ENCODE data around the gene FLVCR1.
A peak's percentile ranks its signal among the peaks of the same experiment; 100 is the strongest.
"Not testable (repeated sequence)": the region's sequence is repeated elsewhere in the genome, so short reads cannot be mapped to it uniquely, and the experiment has no call there.

FLVCR1 gene

DNA sequence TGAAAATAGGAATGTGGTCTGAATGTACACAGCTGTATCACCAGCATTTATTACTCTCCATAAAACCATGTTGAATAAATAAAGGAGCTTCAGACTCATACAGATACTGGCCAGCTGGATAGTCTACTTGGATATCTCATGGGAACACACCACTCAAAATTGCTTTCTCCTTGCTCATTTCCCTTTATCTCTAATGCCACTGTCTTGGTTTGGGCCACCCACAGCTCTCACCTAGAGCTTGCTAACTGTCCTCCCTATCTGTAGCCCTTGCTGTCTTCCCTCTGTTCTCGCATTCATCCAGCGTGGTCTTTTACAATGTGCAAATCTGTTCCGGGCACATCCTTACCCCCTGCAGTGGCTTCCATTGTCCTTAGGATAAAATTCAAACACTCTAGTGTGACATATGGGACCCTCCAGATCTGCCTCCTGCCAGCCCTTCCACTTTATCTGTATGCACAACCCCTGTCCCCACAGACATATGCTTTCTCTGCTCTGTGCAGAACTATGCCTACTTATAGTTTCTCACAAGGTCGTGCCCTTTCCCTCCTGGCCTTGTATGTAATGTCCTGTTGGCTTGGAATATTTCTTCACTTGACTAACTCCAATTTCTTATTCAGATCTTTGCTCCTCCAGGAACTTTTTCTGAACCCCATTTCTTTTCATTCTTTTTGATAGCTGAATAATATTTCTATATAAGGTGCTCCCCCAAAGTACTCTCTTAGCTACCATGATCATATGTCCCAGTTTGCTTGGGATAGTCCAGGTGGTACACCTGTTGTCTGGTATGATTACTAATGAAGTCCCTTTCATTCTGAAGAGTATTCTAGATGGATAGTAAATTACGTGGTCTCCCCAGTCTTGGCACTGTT lies 2.9 kb downstream of the FLVCR1 start:
- peak; percentile 17 for DNase-seq

DNA sequence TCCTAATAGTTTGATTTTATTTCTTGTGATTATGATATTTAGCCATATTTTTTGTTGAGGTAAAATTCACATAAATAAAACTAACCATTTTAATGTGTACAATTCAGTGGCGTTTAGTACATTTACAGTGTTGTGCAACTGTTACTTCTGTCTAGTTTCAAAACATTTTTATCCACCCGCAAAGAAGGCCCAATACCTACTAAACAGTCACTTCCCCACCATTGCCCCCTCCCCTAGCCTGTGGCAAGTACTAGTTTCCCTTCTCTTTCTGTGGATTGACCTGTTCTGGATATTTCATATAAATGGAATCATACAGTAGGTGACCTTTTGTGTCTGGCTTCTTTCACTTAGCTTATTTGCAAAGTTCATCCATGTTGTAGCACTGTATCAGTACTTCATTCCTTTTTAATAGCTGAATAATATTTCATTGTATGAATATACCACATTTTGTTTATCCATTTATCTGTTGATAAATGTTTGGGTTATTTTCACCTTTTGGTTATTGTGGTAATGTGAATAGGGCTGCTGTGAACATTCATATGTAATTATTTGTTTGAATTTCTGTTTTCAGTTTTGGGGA lies 4.1 kb downstream of the FLVCR1 start:
- no peak for DNase-seq

DNA sequence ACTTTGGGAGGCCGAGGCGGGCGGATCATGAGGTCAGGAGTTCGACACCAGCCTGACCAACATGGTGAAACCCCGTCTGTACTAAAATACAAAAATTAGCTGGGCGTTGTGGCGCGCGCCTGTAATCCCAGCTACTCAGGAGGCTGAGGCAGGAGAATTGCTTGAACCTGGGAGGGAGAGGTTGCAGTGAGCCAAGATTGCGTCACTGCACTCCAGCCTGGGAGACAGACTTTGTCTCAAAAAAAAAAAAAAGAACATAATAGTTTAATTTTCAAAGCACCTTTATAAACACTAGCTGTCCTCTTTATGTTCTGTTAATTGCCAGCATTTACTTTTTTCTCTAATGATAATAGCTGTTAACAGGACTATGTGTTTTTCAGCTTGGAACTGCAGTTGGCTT lies 5.3 kb downstream of the FLVCR1 start:
- not testable (repeated sequence) for DNase-seq

DNA sequence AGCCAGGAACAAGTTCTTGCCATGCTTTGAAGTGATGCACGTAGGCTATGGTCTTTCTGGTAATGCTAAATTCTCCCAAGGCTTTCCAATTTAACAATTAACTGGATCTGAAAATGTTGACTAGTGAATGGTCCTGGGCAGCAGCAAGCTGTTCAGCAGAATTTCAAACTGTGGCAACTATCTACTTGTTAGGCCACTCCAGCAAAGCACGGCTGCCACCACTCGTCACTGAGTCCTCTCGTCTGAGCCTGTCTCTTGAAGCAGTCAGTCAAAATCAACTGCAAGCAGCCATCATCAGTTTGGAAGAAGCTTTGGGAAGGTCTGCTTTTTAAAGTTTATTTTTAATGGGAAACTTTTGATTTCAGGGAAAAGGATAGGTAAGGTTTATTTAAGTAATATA lies 6.1 kb downstream of the FLVCR1 start:
- DNase-seq, result no peak

DNA sequence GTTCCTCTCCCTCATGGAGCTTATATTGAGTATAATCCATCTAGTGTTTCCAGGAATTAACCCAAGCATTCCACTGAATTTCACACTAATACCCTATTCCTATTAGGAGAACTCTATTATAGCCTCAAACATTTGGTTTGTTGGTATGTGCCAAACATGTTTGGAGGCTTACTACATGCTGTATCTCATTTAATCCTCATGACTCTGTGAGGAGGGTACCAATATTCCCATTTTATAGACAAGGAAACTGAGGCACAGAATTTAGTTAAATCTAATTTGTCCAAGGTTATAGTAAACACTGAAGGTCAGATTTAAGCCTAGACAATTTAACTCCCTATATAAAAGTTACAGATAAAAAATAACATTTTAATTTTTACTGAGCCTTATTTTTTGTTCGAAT lies 9.1 kb downstream of the FLVCR1 start:
- DNase-seq, result no peak

DNA sequence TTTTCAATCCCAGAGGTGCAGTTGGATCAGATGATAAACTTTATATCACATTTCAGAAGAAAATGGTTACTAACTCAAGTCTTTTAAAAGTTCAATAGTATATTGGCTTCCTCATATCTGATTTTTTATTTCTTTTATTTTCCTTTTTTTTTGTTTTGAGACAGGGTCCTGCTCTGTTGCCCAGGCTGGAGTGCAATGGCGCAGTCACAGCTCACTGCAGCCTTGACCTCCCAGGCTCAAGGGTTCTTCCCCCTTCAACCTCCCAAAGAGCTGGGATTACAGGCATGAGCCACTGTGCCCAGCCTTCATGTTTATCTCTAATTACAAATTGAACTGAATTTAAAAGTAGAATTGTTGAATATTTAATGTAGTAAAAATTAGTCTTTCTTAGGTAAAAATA lies 13.9 kb downstream of the FLVCR1 start:
- DNase-seq, result no peak

DNA sequence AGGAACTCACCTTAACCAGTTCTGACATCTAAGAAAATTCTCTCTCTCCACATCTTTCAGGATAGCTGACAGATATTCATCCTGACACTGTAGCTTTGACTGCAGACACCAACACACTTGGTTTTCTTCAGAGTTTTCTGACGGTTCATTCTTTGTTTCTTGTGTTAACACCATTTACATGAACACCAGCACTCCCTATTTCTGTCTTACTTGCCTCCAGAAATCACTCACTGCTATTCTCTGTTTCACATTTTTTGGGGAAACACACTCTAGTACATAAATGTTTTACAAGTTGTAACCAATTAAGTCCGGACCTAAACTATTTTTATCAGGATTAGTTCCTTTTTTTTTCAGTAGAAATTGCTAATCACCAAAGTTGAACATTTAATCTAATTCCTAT lies 15.4 kb downstream of the FLVCR1 start:
- no peak for DNase-seq

DNA sequence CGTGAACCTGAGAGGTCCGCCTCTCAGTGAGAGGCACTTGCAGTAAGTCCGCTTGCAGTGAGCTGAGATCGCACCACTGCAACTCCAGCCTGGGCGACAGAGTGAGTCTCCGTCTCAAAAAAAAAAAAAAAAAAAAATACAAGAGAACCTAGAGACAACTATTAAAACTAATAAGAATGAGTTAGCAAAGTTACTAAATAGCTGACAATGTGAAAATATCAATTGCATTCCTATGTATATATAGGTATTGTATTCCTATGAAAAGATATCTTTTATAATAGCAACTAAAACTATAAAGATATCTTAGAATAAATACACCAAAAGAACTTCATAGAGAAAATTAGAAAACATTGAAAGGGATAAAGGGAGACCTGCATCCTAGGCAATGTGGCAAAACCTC lies 20.3 kb downstream of the FLVCR1 start:
- DNase-seq, result no peak

DNA sequence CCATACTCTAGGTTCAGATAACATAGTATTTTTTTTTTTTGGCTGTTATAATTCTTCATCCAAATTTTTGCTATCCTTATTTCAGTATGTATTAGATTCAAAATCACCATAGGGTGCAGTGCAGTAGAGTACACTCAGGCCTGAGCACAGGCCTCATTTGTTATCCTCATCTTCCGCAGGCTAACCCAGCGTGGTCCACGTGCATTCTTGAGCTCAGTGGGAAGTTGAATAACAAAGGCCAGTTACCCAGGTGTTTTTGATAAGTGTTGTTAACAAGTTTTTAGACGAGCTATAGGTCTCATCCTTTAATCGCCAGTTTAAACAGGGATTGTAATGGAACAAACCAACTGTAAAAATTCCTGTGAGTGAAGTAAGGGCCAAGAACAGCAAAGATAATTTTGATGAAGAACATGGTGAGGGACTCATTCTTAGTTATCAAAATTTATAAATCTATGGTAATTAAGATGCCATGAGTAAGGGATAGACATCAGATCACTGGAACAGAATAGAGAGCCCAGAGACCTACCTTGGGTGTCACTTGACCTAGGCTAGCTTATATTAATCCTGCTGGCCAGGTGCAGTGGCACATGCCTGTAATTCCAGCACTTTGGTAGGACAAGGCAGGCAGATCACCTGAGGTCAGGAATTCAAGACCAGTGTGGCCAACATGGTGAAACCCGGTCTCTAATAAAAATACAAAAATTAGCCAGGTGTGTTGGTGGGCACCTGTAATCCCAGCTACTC lies 22.0 kb downstream of the FLVCR1 start:
- DNase-seq, result no peak

DNA sequence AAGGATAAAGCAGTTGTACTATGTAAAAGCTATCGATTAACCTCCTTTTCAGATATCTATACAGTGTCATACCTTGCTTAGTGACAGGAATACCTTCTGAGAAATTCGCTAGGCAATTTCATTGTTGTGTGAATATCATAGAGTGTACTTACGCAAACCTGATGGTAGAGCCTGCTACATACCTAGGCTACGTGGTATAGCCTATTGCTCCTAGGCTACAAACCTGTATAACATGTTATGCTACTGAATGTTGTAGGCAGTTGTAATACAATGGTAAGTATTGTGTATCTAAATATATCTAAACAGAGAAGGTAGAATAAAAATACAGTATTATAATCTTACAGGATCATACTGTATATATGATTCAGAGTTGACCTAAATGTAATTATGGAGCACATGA lies 26.5 kb downstream of the FLVCR1 start:
- DNase-seq, result no peak

DNA sequence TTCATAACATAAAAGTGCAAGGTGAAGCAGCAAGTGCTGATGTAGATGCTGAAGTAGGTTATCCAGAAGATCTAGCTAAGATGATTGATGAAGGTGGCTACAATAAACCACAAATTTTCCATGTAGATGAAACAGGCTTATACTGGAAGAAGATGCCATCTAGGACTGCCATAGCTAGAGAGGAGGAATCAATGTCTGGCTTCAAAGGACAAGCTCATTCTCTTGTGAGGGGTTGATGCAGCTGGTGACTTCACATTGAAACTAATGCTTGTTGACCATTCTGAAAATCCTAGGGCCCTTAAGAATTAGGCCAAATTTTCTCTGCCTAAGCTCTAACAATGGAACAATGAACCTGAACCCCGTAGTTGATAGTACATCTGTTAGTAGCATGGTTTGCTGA lies 34.0 kb downstream of the FLVCR1 start:
- DNase-seq, result no peak

DNA sequence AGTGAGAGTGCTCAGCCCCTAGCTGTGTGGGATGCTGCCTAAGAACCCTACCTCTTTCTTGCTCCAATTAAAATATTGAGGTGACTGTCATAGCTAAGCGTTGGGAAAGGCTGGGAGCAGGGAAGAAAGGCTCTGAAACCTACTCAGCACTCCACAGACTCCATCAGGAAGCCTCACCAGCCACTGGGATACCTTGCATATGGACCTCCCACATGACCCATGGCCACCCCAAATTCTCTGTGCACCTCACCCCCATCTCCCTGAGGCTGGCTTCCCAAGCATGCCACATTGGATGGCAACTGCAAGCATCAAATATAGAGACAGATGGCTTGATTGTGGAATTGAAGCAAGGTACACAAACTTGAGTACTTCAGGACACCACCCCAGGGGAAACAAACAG lies 41.8 kb downstream of the FLVCR1 start:
- no peak for DNase-seq

DNA sequence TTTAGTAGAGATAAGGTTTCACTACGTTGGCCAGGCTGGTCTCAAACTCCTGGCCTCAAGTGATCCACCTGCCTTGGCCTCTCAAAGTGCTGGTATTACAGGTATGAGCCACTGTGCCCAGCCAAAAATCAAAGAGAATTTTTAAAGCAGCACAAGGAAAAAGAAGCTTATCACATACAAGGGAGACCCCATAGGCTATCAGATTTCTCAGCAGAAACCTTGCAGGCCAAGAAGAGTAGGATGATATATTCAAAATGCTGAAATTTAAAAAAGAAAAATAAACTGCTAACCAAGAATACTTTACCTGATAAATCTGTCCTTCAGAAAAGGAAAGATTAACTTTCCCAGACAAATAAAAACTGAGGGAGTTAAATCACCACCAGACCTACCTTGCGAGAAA lies 43.2 kb downstream of the FLVCR1 start:
- no peak for DNase-seq

DNA sequence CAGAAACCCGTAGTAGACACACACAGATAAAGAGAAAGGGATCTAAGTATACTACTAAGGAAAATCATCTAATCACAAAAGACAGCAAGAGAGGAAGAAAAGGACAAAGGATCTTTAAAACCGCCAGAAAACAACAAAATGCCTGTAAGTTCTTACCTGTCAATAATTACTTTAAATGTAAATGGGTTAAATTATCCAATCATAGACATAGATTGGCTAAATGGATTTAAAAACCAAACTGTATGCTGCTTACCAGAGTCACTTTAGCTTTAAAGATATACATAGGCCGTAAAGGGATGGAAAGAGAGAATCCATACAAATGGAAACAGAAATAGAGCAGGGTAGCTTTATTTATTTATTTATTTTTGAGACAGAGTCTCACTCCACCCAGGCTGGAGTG lies 44.0 kb downstream of the FLVCR1 start:
- no peak for DNase-seq

DNA sequence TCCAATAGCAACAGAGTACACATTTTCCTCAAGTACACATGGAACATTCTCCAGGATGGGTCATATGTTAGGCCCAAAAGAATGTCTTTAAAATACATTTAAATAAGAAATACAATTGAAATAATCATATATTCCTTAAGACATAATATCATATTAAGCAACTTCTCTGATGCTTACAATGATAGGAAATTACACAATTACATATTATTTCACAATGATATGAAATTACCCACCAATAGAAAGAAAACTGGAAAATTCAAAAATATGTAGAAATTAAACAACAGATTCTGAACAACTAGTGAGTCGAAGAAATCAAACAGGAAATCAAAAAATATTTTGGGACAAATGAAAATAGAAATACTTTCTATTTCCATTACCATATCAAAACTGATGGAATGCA lies 45.6 kb downstream of the FLVCR1 start:
- DNase-seq, result no peak

DNA sequence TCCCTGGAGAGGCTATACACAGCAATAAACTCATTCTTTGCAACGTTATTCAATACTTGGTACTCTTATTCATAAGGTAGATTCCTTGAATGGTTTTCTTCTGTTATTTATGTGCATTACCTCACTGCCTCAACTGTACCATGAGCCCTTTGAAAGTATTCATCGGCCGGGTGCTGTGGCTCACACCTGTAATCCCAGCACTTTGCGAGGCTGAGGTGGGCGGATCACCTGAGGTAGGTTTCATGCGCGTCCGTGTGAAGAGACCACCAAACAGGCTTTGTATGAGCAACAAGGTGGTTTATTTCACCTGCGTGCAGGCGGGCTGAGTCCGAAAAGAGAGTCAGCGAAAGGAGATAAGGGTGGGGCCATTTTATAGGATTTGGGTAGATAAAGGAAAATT lies 50.0 kb downstream of the FLVCR1 start:
- DNase-seq, result not testable (repeated sequence)

DNA sequence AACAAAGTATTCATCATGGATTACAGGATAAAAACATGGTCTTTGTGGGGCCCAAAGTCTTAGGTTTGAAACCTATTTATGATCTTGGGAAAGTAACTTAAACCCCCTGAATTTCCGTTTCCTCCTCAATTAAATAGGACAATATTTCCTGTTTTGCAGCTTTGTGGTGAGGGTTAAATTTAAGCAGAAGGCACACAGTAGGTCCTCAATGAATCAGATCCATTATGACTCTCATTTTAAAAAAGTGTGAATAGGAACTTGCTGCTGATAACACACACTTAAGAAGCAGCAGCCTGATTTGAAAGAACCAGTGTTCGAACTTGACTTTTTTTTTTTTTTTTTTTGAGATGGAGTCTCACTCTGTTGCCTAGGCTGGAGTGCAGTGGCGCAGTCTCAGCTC lies 50.9 kb downstream of the FLVCR1 start:
- DNase-seq, result no peak

DNA sequence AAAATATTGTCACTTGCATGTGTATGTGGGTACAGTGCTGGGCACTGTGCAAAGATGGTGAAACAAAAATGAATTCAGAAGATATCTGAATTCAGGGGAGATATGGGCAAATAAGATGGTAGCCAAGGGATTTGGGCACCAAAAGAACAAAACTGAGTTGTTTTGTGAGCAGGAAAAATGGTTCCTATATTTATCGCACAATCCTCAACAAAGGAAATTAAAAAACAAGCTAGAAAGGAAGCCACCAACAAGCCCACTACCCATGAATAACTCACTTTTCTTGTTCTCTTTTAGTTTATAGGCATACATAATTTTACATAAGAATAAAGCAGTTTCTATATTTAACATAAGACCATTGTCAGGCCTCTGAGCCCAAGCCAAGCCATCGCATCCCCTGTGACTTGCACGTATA lies 51.6 kb downstream of the FLVCR1 start:
- no peak for DNase-seq

DNA sequence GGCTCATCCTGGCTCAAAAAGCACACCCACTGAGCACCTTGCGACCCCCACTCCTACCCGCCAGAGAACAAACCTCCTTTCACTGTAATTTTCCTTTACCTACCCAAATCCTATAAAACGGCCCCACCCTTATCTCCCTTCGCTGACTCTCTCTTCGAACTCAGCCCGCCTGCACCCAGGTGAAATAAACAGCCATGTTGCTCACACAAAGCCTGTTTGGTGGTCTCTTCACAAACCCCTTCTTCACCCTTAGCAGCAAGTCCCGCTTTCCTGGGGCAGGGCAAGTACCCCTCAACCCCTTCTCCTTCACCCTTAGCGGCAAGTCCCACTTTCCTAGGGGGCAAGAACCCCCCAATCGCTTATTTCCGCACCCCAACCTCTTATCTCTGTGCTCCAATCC lies 52.1 kb downstream of the FLVCR1 start:
- DNase-seq, result not testable (repeated sequence)

DNA sequence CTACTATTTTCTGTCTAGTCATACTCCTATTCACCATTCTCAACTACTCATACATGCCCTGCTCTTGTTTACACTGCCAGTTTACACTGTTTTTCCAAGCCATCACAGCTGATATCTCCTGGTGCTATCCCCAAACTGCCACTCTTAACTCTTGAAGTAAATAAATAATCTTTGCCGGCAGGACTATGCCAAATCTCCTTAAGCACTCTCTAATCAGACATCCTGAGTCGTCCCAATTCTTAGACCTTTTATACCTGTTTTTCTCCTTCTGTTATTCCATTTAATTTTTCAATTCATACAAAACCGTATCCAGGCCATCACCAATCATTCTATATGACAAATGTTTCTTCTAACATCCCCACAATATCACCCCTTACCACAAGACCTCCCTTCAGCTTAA lies 55.6 kb downstream of the FLVCR1 start:
- not testable (repeated sequence) for DNase-seq

DNA sequence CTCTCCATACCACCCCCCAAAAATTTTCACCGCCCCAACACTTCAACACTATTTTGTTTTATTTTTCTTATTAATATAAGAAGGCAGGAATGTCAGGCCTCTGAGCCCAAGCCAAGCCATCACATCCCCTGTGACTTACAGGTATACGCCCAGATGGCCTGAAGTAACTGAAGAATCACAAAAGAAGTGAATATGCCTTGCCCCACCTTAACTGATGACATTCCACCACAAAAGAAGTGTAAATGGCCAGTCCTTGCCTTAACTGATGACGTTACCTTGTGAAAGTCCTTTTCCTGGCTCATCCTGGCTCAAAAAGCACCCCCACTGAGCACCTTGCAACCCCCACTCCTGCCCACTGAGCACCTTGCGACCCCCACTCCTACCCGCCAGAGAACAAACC lies 56.0 kb downstream of the FLVCR1 start:
- DNase-seq, result not testable (repeated sequence)

DNA sequence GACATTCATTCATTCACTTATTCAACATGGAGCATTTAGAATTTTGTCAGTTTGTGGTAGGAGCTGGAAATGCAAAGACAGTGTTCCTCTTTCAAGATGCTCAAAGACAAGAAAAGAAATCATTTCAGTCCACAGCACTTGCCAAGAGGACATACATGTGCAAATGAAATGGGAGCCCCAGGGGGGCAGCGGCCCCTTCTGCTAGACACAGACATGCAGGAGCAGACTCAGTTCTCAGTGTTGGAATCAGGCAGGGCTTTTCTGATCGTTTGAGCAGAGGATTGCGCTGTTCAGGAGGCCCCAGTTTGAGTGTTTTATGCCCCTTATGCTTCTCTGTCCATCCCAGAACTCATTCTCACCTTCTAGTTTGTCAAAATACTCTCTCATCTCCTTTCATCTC lies 56.7 kb downstream of the FLVCR1 start:
- no peak for DNase-seq

DNA sequence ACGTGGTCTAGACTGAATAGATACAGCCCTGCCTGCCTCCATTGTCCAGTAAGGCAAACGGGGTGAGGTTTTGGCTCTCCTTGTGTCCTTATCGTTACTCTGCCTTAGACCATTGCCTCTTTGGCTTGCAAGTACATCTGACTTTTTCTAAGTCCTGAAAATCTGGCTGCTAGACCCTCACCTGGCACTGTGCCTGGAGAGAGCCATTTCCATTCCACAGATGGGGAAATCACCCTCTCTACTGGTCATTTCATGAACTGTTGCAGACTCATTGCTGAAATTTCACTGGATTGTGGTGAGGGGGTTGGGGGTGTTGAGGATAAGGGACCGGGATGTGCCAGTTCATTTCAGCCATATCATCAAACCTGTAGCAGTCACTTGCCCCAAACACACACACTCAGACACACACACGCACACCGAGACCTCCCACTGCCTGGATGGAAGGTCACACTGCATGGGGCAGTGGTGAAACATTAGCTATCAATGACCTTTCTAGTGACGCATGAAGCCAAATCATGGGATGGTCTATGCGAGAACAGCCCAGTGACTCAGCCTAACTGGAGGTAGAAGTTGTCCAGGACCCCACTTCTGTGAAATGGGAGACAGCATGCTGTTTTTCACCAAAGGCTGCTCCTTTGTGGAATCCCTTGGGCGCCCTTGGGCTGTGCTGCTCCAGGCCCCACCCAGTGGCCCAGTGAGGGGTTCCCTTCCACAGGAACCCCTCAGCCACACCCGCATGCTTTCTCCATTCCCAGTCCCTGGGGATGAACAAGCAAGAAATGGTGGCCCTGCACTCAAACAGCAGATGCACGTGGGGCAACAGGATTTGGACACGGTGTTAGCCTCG lies 57.4 kb downstream of the FLVCR1 start:
- peak; percentile 26 for DNase-seq
